SK-N-SH (cell line): ENCODE results near the gene FBXO21. TPM values are rescaled to one million over a fixed set of nuclear protein-coding genes. Genes with fewer than 3 reads are reported as not detected.

Experiments
- CTCF ChIA-PET: fragments of 300-600, 350-600 bp; formaldehyde crosslinking; extraction: SDS; loops from one replicate; lab custom pipeline; 2021; lab: Yijun Ruan, JAX
- POLR2A ChIA-PET: fragments of 350-600 bp; sonication (Branson Sonifier 250); formaldehyde crosslinking; extraction: SDS; loops from one replicate; lab custom pipeline; 2020; ENCODE audit warnings: antibody characterized with exemption, inconsistent platforms; lab: Yijun Ruan, JAX
- DNase-seq: peaks from one replicate; pipeline ENCODE4 v3.0.0; 2012
- H2AFZ ChIP-seq: fragments of 200-600 bp; sonication (generic); 2 replicates; pipeline ENCODE4 v1.8.1; 2016; ENCODE audit warnings: antibody characterized with exemption, mild to moderate bottlenecking, low read depth
- H3F3A ChIP-seq: fragments of 200-600 bp; sonication (generic); replicated peaks from 2 replicates; pipeline ENCODE3; 2016; ENCODE audit warnings: antibody characterized with exemption, mild to moderate bottlenecking; ENCODE audit not compliant: insufficient read depth
- H3K27ac ChIP-seq, 2 experiments: fragments of 200-500 bp in 1 of 2; fragments of 200-600 bp in 1 of 2; sonication (Bioruptor generic) in 1 of 2; sonication (generic), shearing (Covaris generic) in 1 of 2; 2 replicates each; pipeline versions ENCODE4 v1.5.1 to v1.6.1; 2014 to 2016; ENCODE audit warnings: low read depth in 2 of 2, inconsistent platforms in 1 of 2, low read length in 1 of 2, mild to moderate bottlenecking in 1 of 2, mixed read lengths in 1 of 2
- H3K27me3 ChIP-seq: fragments of 200-600 bp; sonication (generic), shearing (Covaris generic); 2 replicates; pipeline ENCODE4 v1.6.1; 2016; ENCODE audit warnings: mixed run types; ENCODE audit not compliant: insufficient read depth
- H3K36me3 ChIP-seq, 2 experiments: fragments of 200-500 bp in 1 of 2; fragments of 200-600 bp in 1 of 2; sonication (Bioruptor generic) in 1 of 2; sonication (generic) in 1 of 2; replicated peaks in 1 of 2; 2 replicates each; pipeline versions ENCODE3 to v1.5.1; 2014 to 2016; ENCODE audit warnings: low read length in 1 of 2, mild to moderate bottlenecking in 1 of 2; ENCODE audit not compliant: insufficient read depth in 2 of 2, control insufficient read depth in 1 of 2
- H3K4me1 ChIP-seq, 2 experiments: fragments of 200-500 bp in 1 of 2; fragments of 200-600 bp in 1 of 2; sonication (Bioruptor generic) in 1 of 2; sonication (generic), shearing (Covaris generic) in 1 of 2; 2 replicates each; pipeline versions ENCODE4 v1.5.1 to v1.6.1; 2014 to 2016; ENCODE audit warnings: low read depth in 1 of 2, low read length in 1 of 2, mixed run types in 1 of 2; ENCODE audit not compliant: insufficient read depth in 2 of 2, control insufficient read depth in 1 of 2
- H3K4me2 ChIP-seq: fragments of 200-600 bp; sonication (generic), shearing (Covaris generic); 2 replicates; pipeline ENCODE4 v1.6.1; 2017; ENCODE audit warnings: mixed run types
- H3K4me3 ChIP-seq, 2 experiments: fragments of 200-500 bp in 1 of 2; fragments of 200-600 bp in 1 of 2; sonication (Bioruptor generic) in 1 of 2; sonication (generic), shearing (Covaris generic) in 1 of 2; 2 replicates each; pipeline versions ENCODE4 v1.5.1 to v1.8.1; 2014 to 2016; ENCODE audit warnings: low read depth in 2 of 2, inconsistent platforms in 1 of 2, low read length in 1 of 2, mild to moderate bottlenecking in 1 of 2, mixed read lengths in 1 of 2, moderate library complexity in 1 of 2
- H3K79me2 ChIP-seq: fragments of 200-600 bp; sonication (generic); 2 replicates; pipeline ENCODE4 v1.8.1; 2017; ENCODE audit warnings: mild to moderate bottlenecking; ENCODE audit not compliant: insufficient read depth
- H3K9ac ChIP-seq: fragments of 200-600 bp; sonication (generic); 2 replicates; pipeline ENCODE4 v1.6.1; 2017; ENCODE audit warnings: mixed run types
- H3K9me2 ChIP-seq: fragments of 200-600 bp; sonication (generic); 2 replicates; pipeline ENCODE4 v1.6.1; 2017; ENCODE audit warnings: mixed run types
- H3K9me3 ChIP-seq: fragments of 200-600 bp; sonication (generic); 2 replicates; pipeline ENCODE4 v1.6.1; 2017; ENCODE audit warnings: mixed run types, mild to moderate bottlenecking, moderate library complexity
- H4K20me1 ChIP-seq: fragments of 200-600 bp; sonication (generic); 2 replicates; pipeline ENCODE4 v1.6.1; 2017; ENCODE audit warnings: mild to moderate bottlenecking, mixed run types; ENCODE audit not compliant: insufficient read depth
- NFIC ChIP-seq: IDR thresholded peaks from 2 replicates; pipeline ENCODE4 v1.4.0; 2012; ENCODE audit warnings: borderline replicate concordance
- POLR2AphosphoS5 ChIP-seq: IDR thresholded peaks from 2 replicates; pipeline ENCODE4 v1.6.1; 2012; ENCODE audit warnings: low read depth, low read length
- RAD21 ChIP-seq: IDR thresholded peaks from 2 replicates; pipeline ENCODE4 v1.6.1; 2012; ENCODE audit warnings: mild to moderate bottlenecking, low read length
- SMC3 ChIP-seq: IDR thresholded peaks from 2 replicates; pipeline ENCODE4 v1.6.1; 2012; ENCODE audit warnings: low read depth, low read length, improper control_type of control experiment
- TCF12 ChIP-seq: IDR thresholded peaks from 2 replicates; pipeline ENCODE4 v1.4.0; 2012
- TEAD4 ChIP-seq: IDR thresholded peaks from 2 replicates; pipeline ENCODE4 v1.4.0; 2012; ENCODE audit warnings: mild to moderate bottlenecking, borderline replicate concordance; ENCODE audit not compliant: insufficient read depth
- WGBS: methylation state at CpG from one replicate; pipeline ENCODE4 v1.1.6; 2017; ENCODE audit warnings: low lambda C conversion rate; 5-methylcytosine and 5-hydroxymethylcytosine counted together
- polyA plus RNA-seq, 3 experiments: library from polyadenylated mRNA; depleted of rRNA; stranded (reverse); fragments of >200 nt; gene quantifications; 2 replicates each; pipeline ENCODE4 v1.2.3, GENCODE V29; 2012
- TF ChIP-seq, protein P1 (sequence below): IDR thresholded peaks from 2 replicates; pipeline ENCODE4; 2012
- TF ChIP-seq, protein P2 (sequence below): fragments of 200-600 bp; sonication (generic); IDR thresholded peaks from 2 replicates; pipeline ENCODE4 v1.6.1; 2017; ENCODE audit warnings: antibody characterized with exemption, mild to moderate bottlenecking, moderate library complexity
- TF ChIP-seq, protein P3 (sequence below): fragments of 150-350 bp; IDR thresholded peaks from 2 replicates; pipeline ENCODE4 v1.6.1; 2016; ENCODE audit warnings: mild to moderate bottlenecking, low read depth, low read length

FBXO21 gene
- polyA plus RNA-seq, 1 of the 3 experiments (the other 2 are of a cell fraction), result 44.2 TPM

DNA sequence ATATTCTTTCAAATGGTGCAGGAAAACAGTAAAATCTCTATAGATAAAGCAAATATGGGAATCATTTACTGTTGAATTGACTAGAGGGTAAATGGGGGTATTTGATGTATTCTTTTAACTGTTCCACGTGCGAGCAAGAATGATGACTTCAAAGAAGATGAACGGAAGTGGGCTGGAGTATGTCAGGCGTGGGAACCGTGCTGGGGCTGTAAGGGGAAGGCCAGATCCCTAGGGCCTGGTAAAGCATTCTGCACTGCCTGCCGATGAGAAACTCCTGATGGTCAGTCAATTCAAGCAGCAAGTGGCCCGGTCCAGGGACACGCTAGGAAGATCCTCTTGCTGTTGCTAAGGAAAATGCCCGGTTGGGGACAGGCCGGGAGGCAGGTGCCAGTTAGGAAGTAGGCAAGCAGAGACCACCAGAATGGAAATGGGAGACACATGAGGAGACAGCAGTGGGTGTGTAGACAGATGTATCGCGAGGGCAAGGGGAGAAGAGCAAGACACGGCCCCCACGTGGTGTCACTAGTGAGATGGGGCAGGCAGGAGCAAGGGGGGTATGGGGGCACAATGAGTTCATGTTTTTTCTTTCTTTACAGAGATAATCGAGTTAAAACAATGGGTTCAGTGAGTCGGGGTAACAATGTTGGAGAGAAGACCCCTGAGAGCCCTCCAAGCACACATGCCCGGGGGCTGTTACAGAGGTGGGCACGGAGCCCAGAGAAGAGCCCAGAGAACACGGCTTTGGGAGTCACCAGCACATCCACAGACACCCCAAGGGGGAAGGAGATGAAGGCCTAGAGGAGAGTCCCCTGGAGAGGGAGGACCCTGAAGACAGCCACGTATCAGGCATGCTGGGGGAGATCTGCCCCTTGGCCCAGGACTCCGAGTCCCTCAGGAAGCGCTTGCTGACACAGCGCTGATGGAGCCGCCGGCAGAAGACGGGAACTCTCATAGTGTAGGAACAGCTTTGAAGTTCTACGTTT is 37.2 kb downstream of the FBXO21 start:
- Histone ChIP-seq H2AFZ (no peak overlapping the region), H3K4me1 (no peaks in the 10 kb centered on the region), H3K9me2 (no peaks in the 10 kb centered on the region), H3K27me3 (no peaks in the 10 kb centered on the region), H3K79me2 (no peaks in the 10 kb centered on the region), H3K9ac (no peak overlapping the region), H3K9me3 (no peaks in the 10 kb centered on the region), H3K36me3 (peaks cover 45 to 66% of the 10 kb centered on the region in 2 experiments), H3K4me3 (no peak overlapping the region), H3K27ac (no peak overlapping the region), H3K4me2 (no peak overlapping the region), H4K20me1 (no peaks in the 10 kb centered on the region), H3F3A (no peaks in the 10 kb centered on the region)
- CTCF ChIA-PET, result interaction anchor here (2.4 kb wide), 1 partner anchor 17 kb away, joined by 10 read pairs; no protein-coding TSS in a partner anchor
- DNase-seq, result no peak
- 92% methylated on average over 27 of the region's 27 CpGs for WGBS
- TF ChIP-seq TEAD4 (no peak), TCF12 (no peak)
- TF ChIP-seq, protein P1, sequence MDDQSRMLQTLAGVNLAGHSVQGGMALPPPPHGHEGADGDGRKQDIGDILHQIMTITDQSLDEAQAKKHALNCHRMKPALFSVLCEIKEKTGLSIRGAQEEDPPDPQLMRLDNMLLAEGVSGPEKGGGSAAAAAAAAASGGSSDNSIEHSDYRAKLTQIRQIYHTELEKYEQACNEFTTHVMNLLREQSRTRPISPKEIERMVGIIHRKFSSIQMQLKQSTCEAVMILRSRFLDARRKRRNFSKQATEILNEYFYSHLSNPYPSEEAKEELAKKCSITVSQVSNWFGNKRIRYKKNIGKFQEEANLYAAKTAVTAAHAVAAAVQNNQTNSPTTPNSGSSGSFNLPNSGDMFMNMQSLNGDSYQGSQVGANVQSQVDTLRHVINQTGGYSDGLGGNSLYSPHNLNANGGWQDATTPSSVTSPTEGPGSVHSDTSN, result no peak
- POLR2A ChIA-PET, result interaction anchor here (0.6 kb wide), 1 partner anchor 41 kb away, joined by 5 read pairs; no protein-coding TSS in a partner anchor

DNA sequence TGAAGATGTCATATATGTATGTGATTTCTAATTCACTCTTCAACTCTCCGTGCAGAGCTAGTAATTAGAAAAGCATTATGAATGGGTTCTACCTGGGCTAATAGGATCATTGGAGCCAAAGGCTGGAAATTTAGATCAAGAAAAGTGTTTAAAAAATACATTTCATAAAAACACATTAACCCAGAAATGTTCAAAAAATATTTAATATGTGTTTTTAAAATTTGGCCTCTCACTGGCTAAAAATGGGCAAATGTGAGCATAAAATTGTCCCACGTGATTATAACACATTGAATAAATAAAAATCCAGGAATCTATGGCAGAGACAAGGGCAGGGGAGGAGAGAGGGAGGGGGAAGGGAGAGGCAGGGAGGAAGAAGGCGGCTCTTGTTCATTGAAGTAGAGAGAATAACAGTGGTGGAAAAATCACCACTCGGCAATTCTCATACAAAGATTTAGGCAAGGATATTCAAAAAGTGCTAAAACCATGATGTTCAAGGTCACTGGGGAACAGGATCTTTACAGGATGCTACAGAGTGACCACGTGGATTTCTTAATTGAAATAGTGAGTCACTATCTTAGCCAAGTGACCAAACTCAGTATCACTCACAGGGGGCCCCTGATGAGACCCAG is 38.8 kb downstream of the FBXO21 start:
- no peaks in the 10 kb centered on the region for H3K27me3 ChIP-seq
- no peak for DNase-seq
- no peak overlapping the region for H3K4me3 ChIP-seq
- H3K79me2 ChIP-seq, result no peaks in the 10 kb centered on the region
- TF ChIP-seq RAD21 (no peak), SMC3 (no peak), POLR2AphosphoS5 (no peak), NFIC (no peak)
- TF ChIP-seq, protein P2, sequence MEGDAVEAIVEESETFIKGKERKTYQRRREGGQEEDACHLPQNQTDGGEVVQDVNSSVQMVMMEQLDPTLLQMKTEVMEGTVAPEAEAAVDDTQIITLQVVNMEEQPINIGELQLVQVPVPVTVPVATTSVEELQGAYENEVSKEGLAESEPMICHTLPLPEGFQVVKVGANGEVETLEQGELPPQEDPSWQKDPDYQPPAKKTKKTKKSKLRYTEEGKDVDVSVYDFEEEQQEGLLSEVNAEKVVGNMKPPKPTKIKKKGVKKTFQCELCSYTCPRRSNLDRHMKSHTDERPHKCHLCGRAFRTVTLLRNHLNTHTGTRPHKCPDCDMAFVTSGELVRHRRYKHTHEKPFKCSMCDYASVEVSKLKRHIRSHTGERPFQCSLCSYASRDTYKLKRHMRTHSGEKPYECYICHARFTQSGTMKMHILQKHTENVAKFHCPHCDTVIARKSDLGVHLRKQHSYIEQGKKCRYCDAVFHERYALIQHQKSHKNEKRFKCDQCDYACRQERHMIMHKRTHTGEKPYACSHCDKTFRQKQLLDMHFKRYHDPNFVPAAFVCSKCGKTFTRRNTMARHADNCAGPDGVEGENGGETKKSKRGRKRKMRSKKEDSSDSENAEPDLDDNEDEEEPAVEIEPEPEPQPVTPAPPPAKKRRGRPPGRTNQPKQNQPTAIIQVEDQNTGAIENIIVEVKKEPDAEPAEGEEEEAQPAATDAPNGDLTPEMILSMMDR, result 0 out of 2 replicates have a peak, but pooled peaks have one; percentile 0
- TF ChIP-seq, protein P3, sequence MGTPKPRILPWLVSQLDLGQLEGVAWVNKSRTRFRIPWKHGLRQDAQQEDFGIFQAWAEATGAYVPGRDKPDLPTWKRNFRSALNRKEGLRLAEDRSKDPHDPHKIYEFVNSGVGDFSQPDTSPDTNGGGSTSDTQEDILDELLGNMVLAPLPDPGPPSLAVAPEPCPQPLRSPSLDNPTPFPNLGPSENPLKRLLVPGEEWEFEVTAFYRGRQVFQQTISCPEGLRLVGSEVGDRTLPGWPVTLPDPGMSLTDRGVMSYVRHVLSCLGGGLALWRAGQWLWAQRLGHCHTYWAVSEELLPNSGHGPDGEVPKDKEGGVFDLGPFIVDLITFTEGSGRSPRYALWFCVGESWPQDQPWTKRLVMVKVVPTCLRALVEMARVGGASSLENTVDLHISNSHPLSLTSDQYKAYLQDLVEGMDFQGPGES, result no peak
- H3K4me2 ChIP-seq, result no peak overlapping the region
- no peaks in the 10 kb centered on the region for H3K9me2 ChIP-seq
- no peaks in the 10 kb centered on the region for H3K4me1 ChIP-seq
- H3F3A ChIP-seq, result no peaks in the 10 kb centered on the region
- no peak overlapping the region for H3K27ac ChIP-seq
- ChIA-PET POLR2A (no interaction called here), CTCF (interaction anchor here (0.7 to 2.2 kb wide), 6 partner anchors 17 to 705 kb away, joined by 3 to 9 read pairs (median 3); no protein-coding TSS in a partner anchor)
- no peak overlapping the region for H3K9ac ChIP-seq
- 65% methylated on average over 5 of the region's 5 CpGs for WGBS
- H3K36me3 ChIP-seq, result peaks cover 35 to 54% of the 10 kb centered on the region in 2 experiments
- no peaks in the 10 kb centered on the region for H3K9me3 ChIP-seq
- no peak overlapping the region for H2AFZ ChIP-seq
- no peaks in the 10 kb centered on the region for H4K20me1 ChIP-seq
